H9 (cell line): ENCODE results near the gene PDXP. TPM values are rescaled to one million over a fixed set of nuclear protein-coding genes. Genes with fewer than 3 reads are reported as not detected.

Source experiments
- DNase-seq: peaks from one replicate; pipeline ENCODE4 v3.0.0-alpha.2; 2017
- H2AFZ ChIP-seq: one replicate; pipeline ENCODE4 v1.6.1; 2013; ENCODE audit warnings: mild to moderate bottlenecking, low read length, control low read depth, moderate library complexity
- H2AK5ac ChIP-seq: 2 replicates; pipeline ENCODE4 v1.6.1; 2013; ENCODE audit warnings: low read length, control low read depth, mixed read lengths; ENCODE audit not compliant: insufficient read length
- H2BK120ac ChIP-seq: one replicate; pipeline ENCODE4 v1.6.1; 2013; ENCODE audit warnings: low read depth, mild to moderate bottlenecking, low read length, control low read depth, inconsistent platforms; ENCODE audit not compliant: poor library complexity, severe bottlenecking
- H2BK12ac ChIP-seq: 2 replicates; pipeline ENCODE4 v1.6.1; 2013; ENCODE audit warnings: low read length, control low read depth, mixed read lengths, low read depth; ENCODE audit not compliant: insufficient read length
- H2BK15ac ChIP-seq: 2 replicates; pipeline ENCODE4 v1.6.1; 2013; ENCODE audit warnings: low read depth, low read length, control low read depth
- H2BK20ac ChIP-seq: one replicate; pipeline ENCODE4 v1.6.1; 2013; ENCODE audit warnings: low read depth, mild to moderate bottlenecking, low read length, control low read depth, inconsistent platforms; ENCODE audit not compliant: poor library complexity, severe bottlenecking
- H2BK5ac ChIP-seq: 2 replicates; pipeline ENCODE4 v1.6.1; 2013; ENCODE audit warnings: low read length, control low read depth, mixed read lengths; ENCODE audit not compliant: insufficient read length
- H3K14ac ChIP-seq: 2 replicates; pipeline ENCODE4 v1.6.1; 2013; ENCODE audit warnings: low read length, control low read depth; ENCODE audit not compliant: insufficient read depth
- H3K18ac ChIP-seq: 2 replicates; pipeline ENCODE4 v1.6.1; 2013; ENCODE audit warnings: low read depth, mild to moderate bottlenecking, mixed read lengths, low read length, control low read depth; ENCODE audit not compliant: insufficient read length
- H3K23ac ChIP-seq: 2 replicates; pipeline ENCODE4 v1.6.1; 2013; ENCODE audit warnings: low read length, control low read depth, mixed read lengths, low read depth; ENCODE audit not compliant: insufficient read length
- H3K23me2 ChIP-seq: 2 replicates; pipeline ENCODE4 v1.6.1; 2013; ENCODE audit warnings: low read depth, mild to moderate bottlenecking, mixed read lengths, low read length, control low read depth; ENCODE audit not compliant: insufficient read length, poor library complexity, severe bottlenecking
- H3K27ac ChIP-seq: 2 replicates; pipeline ENCODE4 v1.5.1; 2013; ENCODE audit warnings: low read length, control low read depth, mixed read lengths, low read depth; ENCODE audit not compliant: insufficient read length
- H3K27me3 ChIP-seq: 2 replicates; pipeline ENCODE4 v1.6.1; 2013; ENCODE audit warnings: low read length, control low read depth, inconsistent platforms; ENCODE audit not compliant: insufficient read depth
- H3K4ac ChIP-seq: 2 replicates; pipeline ENCODE4 v1.6.1; 2013; ENCODE audit warnings: low read depth, mild to moderate bottlenecking, control low read depth, inconsistent platforms, low read length, moderate library complexity
- H3K4me1 ChIP-seq: 2 replicates; pipeline ENCODE4 v1.6.1; 2013; ENCODE audit warnings: low read length, control low read depth, inconsistent platforms; ENCODE audit not compliant: insufficient read depth
- H3K4me2 ChIP-seq: 2 replicates; pipeline ENCODE4 v1.6.1; 2013; ENCODE audit warnings: low read length, control low read depth, mixed read lengths; ENCODE audit not compliant: insufficient read length, insufficient read depth
- H3K56ac ChIP-seq: 2 replicates; pipeline ENCODE4 v1.6.1; 2013; ENCODE audit warnings: low read depth, mild to moderate bottlenecking, mixed read lengths, low read length, control low read depth; ENCODE audit not compliant: insufficient read length
- H3K79me1 ChIP-seq: 2 replicates; pipeline ENCODE4 v1.6.1; 2013; ENCODE audit warnings: low read depth, mild to moderate bottlenecking, moderate library complexity, low read length, control low read depth, inconsistent platforms; ENCODE audit not compliant: insufficient read depth, poor library complexity, severe bottlenecking
- H3K79me2 ChIP-seq: 2 replicates; pipeline ENCODE4 v1.6.1; 2013; ENCODE audit warnings: low read length, control low read depth, inconsistent platforms; ENCODE audit not compliant: insufficient read depth
- H3K9ac ChIP-seq: 2 replicates; pipeline ENCODE4 v1.6.1; 2013; ENCODE audit warnings: low read length, control low read depth, mixed read lengths; ENCODE audit not compliant: insufficient read length; ENCODE audit errors: extremely low read depth
- H3K9me3 ChIP-seq: one replicate; pipeline ENCODE4 v1.6.1; 2013; ENCODE audit warnings: low read depth, low read length, inconsistent platforms; ENCODE audit not compliant: control insufficient read depth
- H3T11ph ChIP-seq: one replicate; pipeline ENCODE4 v1.6.1; 2013; ENCODE audit warnings: mild to moderate bottlenecking, low read length, control low read depth, inconsistent platforms
- H4K20me1 ChIP-seq: one replicate; pipeline ENCODE4 v1.6.1; 2013; ENCODE audit not compliant: control insufficient read depth, insufficient read length, insufficient read depth
- H4K5ac ChIP-seq: 2 replicates; pipeline ENCODE4 v1.6.1; 2013; ENCODE audit warnings: low read depth, mild to moderate bottlenecking, mixed read lengths, low read length, control low read depth; ENCODE audit not compliant: insufficient read length
- H4K8ac ChIP-seq: replicated peaks from 2 replicates; pipeline ENCODE4 v1.6.1; 2013; ENCODE audit warnings: low read length, control low read depth, mixed read lengths, low read depth; ENCODE audit not compliant: insufficient read length
- H4K91ac ChIP-seq: 2 replicates; pipeline ENCODE4 v1.6.1; 2013; ENCODE audit warnings: low read depth, mild to moderate bottlenecking, moderate library complexity, mixed read lengths, low read length, control low read depth; ENCODE audit not compliant: insufficient read length
- H3K27ac Mint-ChIP-seq, 3 experiments: 2 replicates in 2 of 3; 3 replicates in 1 of 3; pipeline ENCODE4 v1.8.0; 2020 to 2021; ENCODE audit warnings: mixed read lengths in 3 of 3, mild to moderate bottlenecking in 1 of 3, moderate library complexity in 1 of 3
- H3K27me3 Mint-ChIP-seq: 2 replicates; pipeline ENCODE4 v1.8.0; 2021; ENCODE audit warnings: low read depth, mild to moderate bottlenecking, moderate library complexity, mixed read lengths
- H3K36me3 Mint-ChIP-seq, 3 experiments: 2 replicates in 2 of 3; 3 replicates in 1 of 3; pipeline ENCODE4 v1.8.0; 2020 to 2021; ENCODE audit warnings: low read depth in 3 of 3, mixed read lengths in 3 of 3; ENCODE audit not compliant: insufficient read depth in 1 of 3
- H3K4me1 Mint-ChIP-seq, 2 experiments: 2 replicates each; pipeline ENCODE4 v1.8.0; 2020; ENCODE audit warnings: mixed read lengths in 2 of 2
- H3K4me3 Mint-ChIP-seq, 2 experiments: 2 replicates in 1 of 2; 3 replicates in 1 of 2; pipeline ENCODE4 v1.8.0; 2020 to 2021; ENCODE audit warnings: mild to moderate bottlenecking in 2 of 2, mixed read lengths in 2 of 2, moderate library complexity in 1 of 2
- H3K9me3 Mint-ChIP-seq, 2 experiments: 2 replicates in 1 of 2; 3 replicates in 1 of 2; pipeline ENCODE4 v1.8.0; 2020; ENCODE audit warnings: mild to moderate bottlenecking in 2 of 2, mixed read lengths in 2 of 2, moderate library complexity in 1 of 2
- CTCF ChIP-seq: fragments of 200-600 bp; sonication (generic); conservative IDR thresholded peaks from 3 replicates; pipeline ENCODE4 v1.8.0; 2021; ENCODE audit warnings: antibody characterized with exemption, mild to moderate bottlenecking
- WGBS: extraction: QIAGEN DNeasy Blood & Tissue Kit; methylation state at CpG from one replicate; pipeline ENCODE4 v1.1.7; 2013; ENCODE audit warnings: missing lambda C conversion rate, low lambda C conversion rate, mixed read lengths; ENCODE audit not compliant: insufficient read length; ENCODE audit errors: extremely low coverage; 5-methylcytosine and 5-hydroxymethylcytosine counted together
- total RNA-seq: library from RNA; stranded (reverse); gene quantifications from 2 replicates; pipeline ENCODE4 v1.2.1, GENCODE V29; 2021

PDXP gene
- total RNA-seq, 1 experiment from 2014 or later, result 41.0 TPM

DNA sequence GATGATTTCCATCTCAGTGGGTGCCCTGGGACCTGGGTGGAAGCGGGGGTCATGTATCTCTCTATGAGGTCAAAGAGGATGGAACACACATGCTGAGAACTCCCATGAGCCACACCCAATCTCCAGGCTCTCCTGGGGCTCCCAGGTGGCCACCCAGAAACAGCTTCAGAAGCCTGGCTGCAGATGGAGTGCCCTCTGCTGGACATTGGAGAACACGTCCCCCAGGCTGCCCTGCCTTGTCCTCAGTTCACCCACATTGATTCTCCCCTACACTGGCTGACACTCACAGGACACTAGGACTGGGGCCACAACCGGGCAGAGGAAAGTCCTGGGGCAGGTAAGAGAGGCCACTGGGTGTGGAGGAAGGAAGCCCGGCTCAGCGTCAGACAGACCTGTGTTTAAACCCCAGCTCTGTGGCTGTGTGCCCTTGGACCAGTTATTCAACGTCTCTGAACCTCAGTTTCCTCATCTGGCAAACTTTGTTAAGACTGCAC is 23.1 kb downstream of the PDXP start:
- Histone ChIP-seq H3K23me2 (peaks cover 7% of the 10 kb centered on the region), H3K4me1 (no peaks in the 10 kb centered on the region), H3K9me3 (no peaks in the 10 kb centered on the region), H3K14ac (no peak overlapping the region; the same call in 1 of the 2 replicates), H2BK120ac (no peak overlapping the region), H2AK5ac (no peak overlapping the region), H2BK15ac (no peak overlapping the region), H2BK5ac (no peak overlapping the region), H2BK20ac (no peak overlapping the region), H3K4ac (no peak overlapping the region), H3K56ac (no peak overlapping the region), H3K9ac (no peak overlapping the region), H3K4me2 (no peak overlapping the region), H4K8ac (no peak overlapping the region), H2AFZ (no peak overlapping the region), H3K23ac (no peak overlapping the region), H2BK12ac (no peak overlapping the region), H3K27me3 (no peaks in the 10 kb centered on the region), H4K91ac (no peak overlapping the region), H3K27ac (no peak overlapping the region), H4K5ac (no peak overlapping the region), H3K79me1 (no peaks in the 10 kb centered on the region), H4K20me1 (no peaks in the 10 kb centered on the region), H3T11ph (no peak overlapping the region), H3K79me2 (no peaks in the 10 kb centered on the region), H3K18ac (no peak overlapping the region)
- Mint-ChIP-seq H3K4me3 (peak overlapping the region in 1 of 2 experiments; percentile 55; a peak in 2 of 5 replicates), H3K36me3 (no peaks in the 10 kb centered on the region; a peak in 1 of 7 replicates), H3K9me3 (no peaks in the 10 kb centered on the region), H3K27ac (no peak overlapping the region), H3K27me3 (peaks cover 2% of the 10 kb centered on the region), H3K4me1 (peaks cover 5 to 15% of the 10 kb centered on the region in 2 experiments)
- peak; percentile 94 for TF ChIP-seq CTCF
- DNase-seq, result peak; percentile 83
- no CpG with 5 or more reads among the region's 6 CpGs for WGBS
